Trophoblast cell (in vitro differentiated cells and primary cell): ENCODE results near the gene KCNH1.
A peak's percentile ranks its signal among the peaks of the same experiment; 100 is the strongest.

ENCODE experiments used
- DNase-seq, 2 donors: peaks; one replicate each; pipeline ENCODE4 v3.0.0-alpha.2; 2016
- H2AFZ ChIP-seq: 2 replicates; pipeline ENCODE4 v1.6.1; 2013; ENCODE audit warnings: low read length, moderate library complexity, mild to moderate bottlenecking; ENCODE audit not compliant: insufficient read depth, poor library complexity
- H2AK5ac ChIP-seq: 2 replicates; pipeline ENCODE4 v1.6.1; 2013; ENCODE audit warnings: mild to moderate bottlenecking, low read length
- H2BK120ac ChIP-seq: 2 replicates; pipeline ENCODE4 v1.6.1; 2013; ENCODE audit warnings: low read length, mild to moderate bottlenecking, moderate library complexity; ENCODE audit not compliant: insufficient read depth, poor library complexity
- H2BK12ac ChIP-seq: 2 replicates; pipeline ENCODE4 v1.6.1; 2013; ENCODE audit warnings: mild to moderate bottlenecking, low read length, moderate library complexity
- H2BK5ac ChIP-seq: 2 replicates; pipeline ENCODE4 v1.6.1; 2013; ENCODE audit warnings: low read length, low read depth, moderate library complexity, mild to moderate bottlenecking; ENCODE audit not compliant: poor library complexity
- H3K14ac ChIP-seq: 2 replicates; pipeline ENCODE4 v1.6.1; 2013; ENCODE audit warnings: mild to moderate bottlenecking, low read length
- H3K18ac ChIP-seq: 2 replicates; pipeline ENCODE4 v1.6.1; 2013; ENCODE audit warnings: mild to moderate bottlenecking, low read length
- H3K23ac ChIP-seq: 2 replicates; pipeline ENCODE4 v1.6.1; 2013; ENCODE audit warnings: low read length
- H3K27ac ChIP-seq: 2 replicates; pipeline ENCODE4 v1.5.1; 2013; ENCODE audit warnings: low read depth, mild to moderate bottlenecking, inconsistent platforms, low read length, moderate library complexity
- H3K27me3 ChIP-seq: 2 replicates; pipeline ENCODE4 v1.6.1; 2013; ENCODE audit warnings: inconsistent platforms, mild to moderate bottlenecking, low read length, moderate library complexity; ENCODE audit not compliant: insufficient read depth
- H3K36me3 ChIP-seq, 2 experiments: 1 replicate in 1 of 2; 2 replicates in 1 of 2; pipeline ENCODE4 v1.6.1; 2013; ENCODE audit warnings: low read length in 2 of 2, mild to moderate bottlenecking in 2 of 2, moderate library complexity in 1 of 2; ENCODE audit not compliant: insufficient read depth in 2 of 2, control insufficient read depth in 1 of 2
- H3K4ac ChIP-seq: 2 replicates; pipeline ENCODE4 v1.6.1; 2013; ENCODE audit warnings: low read depth, mild to moderate bottlenecking, low read length, moderate library complexity
- H3K4me1 ChIP-seq, 2 experiments: 1 replicate in 1 of 2; 2 replicates in 1 of 2; pipeline ENCODE4 v1.6.1; 2013; ENCODE audit warnings: low read length in 2 of 2, mild to moderate bottlenecking in 2 of 2, moderate library complexity in 1 of 2; ENCODE audit not compliant: insufficient read depth in 2 of 2, control insufficient read depth in 1 of 2
- H3K4me2 ChIP-seq: 2 replicates; pipeline ENCODE4 v1.6.1; 2013; ENCODE audit warnings: inconsistent platforms, mild to moderate bottlenecking, low read length, moderate library complexity
- H3K4me3 ChIP-seq: 2 replicates; pipeline ENCODE4 v1.5.1; 2013; ENCODE audit warnings: mild to moderate bottlenecking, low read depth, low read length, inconsistent platforms
- H3K79me1 ChIP-seq: one replicate; pipeline ENCODE4 v1.6.1; 2013; ENCODE audit warnings: low read length
- H3K79me2 ChIP-seq: 2 replicates; pipeline ENCODE4 v1.6.1; 2013; ENCODE audit warnings: low read length, mild to moderate bottlenecking; ENCODE audit not compliant: control insufficient read depth, insufficient read depth, poor library complexity
- H3K9ac ChIP-seq: 2 replicates; pipeline ENCODE4 v1.6.1; 2013; ENCODE audit warnings: mild to moderate bottlenecking, low read length
- H3K9me3 ChIP-seq: 2 replicates; pipeline ENCODE4 v1.6.1; 2013; ENCODE audit warnings: low read depth, mild to moderate bottlenecking, control low read depth, inconsistent platforms, low read length; ENCODE audit not compliant: insufficient read depth
- H4K12ac ChIP-seq: 2 replicates; pipeline ENCODE4 v1.6.1; 2013; ENCODE audit warnings: low read depth, mild to moderate bottlenecking, low read length, moderate library complexity
- H4K8ac ChIP-seq: 2 replicates; pipeline ENCODE4 v1.6.1; 2013; ENCODE audit warnings: low read depth, mild to moderate bottlenecking, low read length, moderate library complexity
- H4K91ac ChIP-seq: one replicate; pipeline ENCODE4 v1.6.1; 2013; ENCODE audit warnings: low read depth, mild to moderate bottlenecking, low read length, moderate library complexity
- WGBS: extraction: QIAGEN DNeasy Blood & Tissue Kit; methylation state at CpG from one replicate; pipeline ENCODE4 v1.1.7; 2013; ENCODE audit warnings: missing lambda C conversion rate; ENCODE audit not compliant: insufficient read length, insufficient coverage; ENCODE audit errors: extremely low coverage; 5-methylcytosine and 5-hydroxymethylcytosine counted together

Gene KCNH1

GRCh38 chr1:210730023-210730422 lies 403.9 kb downstream of the KCNH1 start:
- H3K23ac ChIP-seq, result no peak overlapping the region
- no peak overlapping the region for H3K18ac ChIP-seq
- H3K79me1 ChIP-seq, result no peaks in the 10 kb centered on the region
- H2AK5ac ChIP-seq, result no peak overlapping the region
- DNase-seq, result peak; percentile 33 to 83
- no CpG with 5 or more reads among the region's 1 CpG for WGBS
- H4K91ac ChIP-seq, result no peak overlapping the region
- H3K79me2 ChIP-seq, result no peaks in the 10 kb centered on the region
- H3K9ac ChIP-seq, result no peak overlapping the region
- H3K4me1 ChIP-seq, result no peaks in the 10 kb centered on the region
- no peak overlapping the region for H4K8ac ChIP-seq
- H3K4me2 ChIP-seq, result no peak overlapping the region
- no peaks in the 10 kb centered on the region for H3K9me3 ChIP-seq
- no peak overlapping the region for H3K4me3 ChIP-seq
- H3K27me3 ChIP-seq, result no peaks in the 10 kb centered on the region
- no peak overlapping the region for H2BK120ac ChIP-seq
- H3K14ac ChIP-seq, result no peak overlapping the region
- H3K36me3 ChIP-seq, result no peaks in the 10 kb centered on the region
- no peak overlapping the region for H3K27ac ChIP-seq
- no peak overlapping the region for H2BK5ac ChIP-seq
- H2BK12ac ChIP-seq, result no peak overlapping the region
- H4K12ac ChIP-seq, result no peak overlapping the region
- H3K4ac ChIP-seq, result no peak overlapping the region
- no peak overlapping the region for H2AFZ ChIP-seq

- no peak overlapping the region for H2AFZ ChIP-seq
- no peak overlapping the region for H3K18ac ChIP-seq
- WGBS, result no CpG with 5 or more reads among the region's 4 CpGs
- H3K4me3 ChIP-seq, result no peak overlapping the region
- H2BK12ac ChIP-seq, result no peak overlapping the region
- no peak overlapping the region for H2BK5ac ChIP-seq
- H3K9me3 ChIP-seq, result no peaks in the 10 kb centered on the region
- H2BK120ac ChIP-seq, result no peak overlapping the region
- H2AK5ac ChIP-seq, result no peak overlapping the region
- no peak overlapping the region for H3K4me2 ChIP-seq
- no peaks in the 10 kb centered on the region for H3K27me3 ChIP-seq
- DNase-seq, result no peak
- no peaks in the 10 kb centered on the region for H3K79me2 ChIP-seq
- no peak overlapping the region for H3K14ac ChIP-seq
- no peak overlapping the region for H3K27ac ChIP-seq
- no peak overlapping the region for H4K8ac ChIP-seq
- H3K9ac ChIP-seq, result no peak overlapping the region
- no peak overlapping the region for H3K23ac ChIP-seq
- no peaks in the 10 kb centered on the region for H3K36me3 ChIP-seq
- no peaks in the 10 kb centered on the region for H3K79me1 ChIP-seq
- H3K4ac ChIP-seq, result no peak overlapping the region
- no peak overlapping the region for H4K91ac ChIP-seq
- no peaks in the 10 kb centered on the region for H3K4me1 ChIP-seq
- H4K12ac ChIP-seq, result no peak overlapping the region
These were observed 405.4 kb downstream of the KCNH1 start for GRCh38 chr1:210728437-210729149.

GRCh38 chr1:210727709-210728108 lies 406.2 kb downstream of the KCNH1 start:
- Histone ChIP-seq H3K4ac (no peak overlapping the region), H3K79me1 (no peaks in the 10 kb centered on the region), H2AFZ (no peak overlapping the region), H4K8ac (no peak overlapping the region), H3K9ac (no peak overlapping the region), H2BK5ac (no peak overlapping the region), H3K23ac (no peak overlapping the region), H3K4me3 (no peak overlapping the region), H4K12ac (no peak overlapping the region), H2BK12ac (no peak overlapping the region), H3K18ac (no peak overlapping the region), H3K36me3 (no peaks in the 10 kb centered on the region), H4K91ac (no peak overlapping the region), H3K9me3 (no peaks in the 10 kb centered on the region), H3K4me1 (no peaks in the 10 kb centered on the region), H2BK120ac (no peak overlapping the region), H3K27me3 (no peaks in the 10 kb centered on the region), H3K14ac (no peak overlapping the region), H2AK5ac (no peak overlapping the region), H3K4me2 (no peak overlapping the region), H3K79me2 (no peaks in the 10 kb centered on the region), H3K27ac (no peak overlapping the region)
- no peak for DNase-seq
- no CpG with 5 or more reads among the region's 2 CpGs for WGBS

GRCh38 chr1:210726621-210727020 lies 407.3 kb downstream of the KCNH1 start:
- Histone ChIP-seq H3K27ac (no peak overlapping the region), H3K9me3 (no peaks in the 10 kb centered on the region), H3K14ac (no peak overlapping the region), H3K4me3 (no peak overlapping the region), H3K79me1 (no peaks in the 10 kb centered on the region), H3K9ac (no peak overlapping the region), H2AFZ (no peak overlapping the region), H4K12ac (no peak overlapping the region), H2AK5ac (no peak overlapping the region), H3K27me3 (no peaks in the 10 kb centered on the region), H3K79me2 (no peaks in the 10 kb centered on the region), H4K91ac (no peak overlapping the region), H3K4ac (no peak overlapping the region), H3K23ac (no peak overlapping the region), H2BK120ac (no peak overlapping the region), H3K18ac (no peak overlapping the region), H2BK5ac (no peak overlapping the region), H2BK12ac (no peak overlapping the region), H3K36me3 (no peaks in the 10 kb centered on the region), H3K4me2 (no peak overlapping the region), H3K4me1 (no peaks in the 10 kb centered on the region), H4K8ac (no peak overlapping the region)
- peak; percentile 11 to 54 for DNase-seq
- no CpG with 5 or more reads among the region's 2 CpGs for WGBS
